ENCODE results near the gene LDLRAD1.

- no peak for TF ChIP-seq SUZ12 (IDR thresholded peaks at IDR 0.05; ENCODE audit: extremely low read depth, insufficient read depth, insufficient read length)
- no peak for TF ChIP-seq ZNF274 (IDR thresholded peaks at IDR 0.05; ENCODE audit: low read depth, low read length)
- no peak for TF ChIP-seq YY1 (IDR thresholded peaks at IDR 0.05; ENCODE audit: insufficient read depth, insufficient read length)
These were observed 23.8 kb upstream of the LDLRAD1 start for GRCh38 chr1:54041806-54042205.

All from NT2/D1 (cell line).